BE2C (cell line): Measurements from ENCODE around the gene CLEC11A.
A peak's percentile ranks its signal among the peaks of the same experiment; 100 is the strongest.

ENCODE experiments used
- DNase-seq: peaks from one replicate; pipeline ENCODE4 v3.0.0-alpha.2; 2020
- H3K27me3 ChIP-seq: fragments of 250-450 bp; sonication (Bioruptor Pico); 2 replicates; pipeline ENCODE4 v1.5.1; 2020; ENCODE audit warnings: mild to moderate bottlenecking
- H3K36me3 ChIP-seq: fragments of 250-450 bp; sonication (Bioruptor Pico); 2 replicates; pipeline ENCODE4 v1.5.1; 2020; ENCODE audit warnings: mild to moderate bottlenecking
- H3K4me1 ChIP-seq: fragments of 250-450 bp; sonication (Bioruptor Pico); 2 replicates; pipeline ENCODE4 v1.5.1; 2020
- H3K4me3 ChIP-seq: 2 replicates; pipeline ENCODE4 v1.5.1; 2011; ENCODE audit warnings: low read depth, low read length
- H3K9me3 ChIP-seq: fragments of 250-450 bp; sonication (Bioruptor Pico); 2 replicates; pipeline ENCODE4 v1.5.1; 2020
- TF ChIP-seq, protein P1 (sequence below): IDR thresholded peaks from 2 replicates; pipeline ENCODE4 v1.5.1; 2012; ENCODE audit warnings: mild to moderate bottlenecking, low read depth, low read length

The CLEC11A gene

DNA sequence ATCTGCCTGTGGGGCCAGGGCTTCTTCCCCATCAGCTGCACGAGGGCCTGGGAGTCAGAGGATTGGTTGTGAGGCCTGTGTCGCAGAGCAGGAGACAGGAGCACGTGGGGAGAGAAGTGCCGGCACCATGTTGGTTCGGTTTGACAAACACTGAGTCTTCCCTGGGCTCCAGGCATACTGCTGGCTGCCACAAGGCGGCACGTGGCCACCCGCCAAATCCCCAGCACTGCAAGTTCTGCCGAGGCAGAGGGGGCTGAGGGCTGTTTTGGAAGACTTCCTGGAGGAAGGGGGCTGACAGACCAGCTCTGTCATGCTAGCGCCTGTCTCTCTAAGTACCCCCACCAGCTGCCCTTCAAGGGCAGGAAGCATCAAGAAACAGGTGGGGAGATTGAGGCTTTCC is 13.1 kb upstream of the CLEC11A start:
- TF ChIP-seq, protein P1, sequence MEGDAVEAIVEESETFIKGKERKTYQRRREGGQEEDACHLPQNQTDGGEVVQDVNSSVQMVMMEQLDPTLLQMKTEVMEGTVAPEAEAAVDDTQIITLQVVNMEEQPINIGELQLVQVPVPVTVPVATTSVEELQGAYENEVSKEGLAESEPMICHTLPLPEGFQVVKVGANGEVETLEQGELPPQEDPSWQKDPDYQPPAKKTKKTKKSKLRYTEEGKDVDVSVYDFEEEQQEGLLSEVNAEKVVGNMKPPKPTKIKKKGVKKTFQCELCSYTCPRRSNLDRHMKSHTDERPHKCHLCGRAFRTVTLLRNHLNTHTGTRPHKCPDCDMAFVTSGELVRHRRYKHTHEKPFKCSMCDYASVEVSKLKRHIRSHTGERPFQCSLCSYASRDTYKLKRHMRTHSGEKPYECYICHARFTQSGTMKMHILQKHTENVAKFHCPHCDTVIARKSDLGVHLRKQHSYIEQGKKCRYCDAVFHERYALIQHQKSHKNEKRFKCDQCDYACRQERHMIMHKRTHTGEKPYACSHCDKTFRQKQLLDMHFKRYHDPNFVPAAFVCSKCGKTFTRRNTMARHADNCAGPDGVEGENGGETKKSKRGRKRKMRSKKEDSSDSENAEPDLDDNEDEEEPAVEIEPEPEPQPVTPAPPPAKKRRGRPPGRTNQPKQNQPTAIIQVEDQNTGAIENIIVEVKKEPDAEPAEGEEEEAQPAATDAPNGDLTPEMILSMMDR, result peak; percentile 31

DNA sequence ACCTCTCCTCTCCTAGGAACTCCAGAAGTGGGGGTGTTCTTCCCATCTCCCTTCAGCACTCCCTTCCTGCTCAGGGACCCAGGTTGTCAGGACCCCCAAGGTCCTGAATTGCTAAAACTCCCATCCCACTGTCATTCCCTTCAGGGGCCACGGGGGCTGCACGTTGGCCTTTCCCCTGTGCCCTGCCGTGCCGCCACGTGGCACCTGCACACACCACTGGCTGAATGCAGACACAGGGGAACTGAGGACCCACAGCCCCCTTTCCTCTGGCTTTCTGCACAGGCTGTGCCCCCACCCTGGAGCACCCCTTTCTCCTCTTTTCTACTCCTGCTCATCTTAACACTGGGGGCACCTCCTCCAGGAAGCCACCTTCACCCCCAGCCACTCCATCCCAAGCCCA is 12.6 kb upstream of the CLEC11A start:
- H3K4me1 ChIP-seq, result no peaks in the 10 kb centered on the region
- no peak overlapping the region for H3K4me3 ChIP-seq
- no peaks in the 10 kb centered on the region for H3K36me3 ChIP-seq
- DNase-seq, result no peak
- TF ChIP-seq, protein P1, result no peak
- no peaks in the 10 kb centered on the region for H3K27me3 ChIP-seq
- no peaks in the 10 kb centered on the region for H3K9me3 ChIP-seq

More for the DNA sequence above, 13.1 kb upstream of the CLEC11A start:
- no peaks in the 10 kb centered on the region for H3K9me3 ChIP-seq
- peak; percentile 48 for DNase-seq
- H3K4me1 ChIP-seq, result no peaks in the 10 kb centered on the region
- peaks cover 3% of the 10 kb centered on the region for H3K27me3 ChIP-seq
- H3K36me3 ChIP-seq, result no peaks in the 10 kb centered on the region
- H3K4me3 ChIP-seq, result no peak overlapping the region

DNA sequence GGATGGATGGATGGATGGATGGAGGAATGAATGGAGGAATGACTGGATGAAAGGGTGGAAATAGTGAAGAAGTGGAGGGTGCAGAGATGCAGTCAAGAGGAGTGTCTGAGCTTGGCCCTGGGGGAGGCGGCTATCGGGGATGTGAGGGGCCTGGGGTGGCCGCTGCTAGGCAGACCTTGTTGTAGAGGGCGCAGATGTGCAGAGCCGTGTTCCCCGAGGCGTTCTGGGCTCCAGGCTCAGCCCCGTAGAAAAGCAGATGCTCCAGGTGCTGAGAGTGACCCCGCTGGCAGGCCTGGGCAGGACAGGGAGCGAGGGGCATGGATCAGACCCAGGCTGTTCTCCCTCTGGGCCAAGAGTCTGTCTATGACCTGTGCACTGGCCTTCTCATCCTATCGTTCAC is 12.0 kb upstream of the CLEC11A start:
- H3K27me3 ChIP-seq, result no peaks in the 10 kb centered on the region
- no peak for DNase-seq

DNA sequence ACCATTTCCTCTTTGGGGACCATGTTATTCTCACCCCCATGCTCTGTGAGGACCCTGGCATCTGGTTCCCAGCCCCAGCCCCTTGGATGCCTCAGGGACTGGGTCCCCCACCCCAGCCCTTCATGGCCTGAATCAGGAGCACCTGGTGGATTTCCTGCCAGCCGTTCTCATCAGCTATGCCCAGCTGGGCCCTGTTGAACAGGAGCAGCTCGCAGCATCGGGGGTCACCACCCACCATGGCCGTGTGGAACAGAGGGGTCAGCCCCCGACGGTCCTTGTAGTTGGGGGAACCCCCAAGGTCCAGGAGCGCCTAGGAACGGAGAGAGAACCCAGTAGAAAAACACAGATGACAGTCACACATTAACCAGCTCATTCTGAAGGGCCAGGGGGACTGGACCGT is 11.4 kb upstream of the CLEC11A start:
- H3K9me3 ChIP-seq, result no peaks in the 10 kb centered on the region
- TF ChIP-seq, protein P1, result no peak
- H3K36me3 ChIP-seq, result no peaks in the 10 kb centered on the region
- peaks cover 3% of the 10 kb centered on the region; the same call in 1 of the 2 replicates for H3K27me3 ChIP-seq
- no peak for DNase-seq
- H3K4me1 ChIP-seq, result no peaks in the 10 kb centered on the region
- no peak overlapping the region for H3K4me3 ChIP-seq

More for the DNA sequence above, 12.0 kb upstream of the CLEC11A start:
- TF ChIP-seq, protein P1, result no peak
- H3K36me3 ChIP-seq, result no peaks in the 10 kb centered on the region
- no peaks in the 10 kb centered on the region for H3K4me1 ChIP-seq
- no peak overlapping the region for H3K4me3 ChIP-seq
- no peaks in the 10 kb centered on the region for H3K9me3 ChIP-seq

DNA sequence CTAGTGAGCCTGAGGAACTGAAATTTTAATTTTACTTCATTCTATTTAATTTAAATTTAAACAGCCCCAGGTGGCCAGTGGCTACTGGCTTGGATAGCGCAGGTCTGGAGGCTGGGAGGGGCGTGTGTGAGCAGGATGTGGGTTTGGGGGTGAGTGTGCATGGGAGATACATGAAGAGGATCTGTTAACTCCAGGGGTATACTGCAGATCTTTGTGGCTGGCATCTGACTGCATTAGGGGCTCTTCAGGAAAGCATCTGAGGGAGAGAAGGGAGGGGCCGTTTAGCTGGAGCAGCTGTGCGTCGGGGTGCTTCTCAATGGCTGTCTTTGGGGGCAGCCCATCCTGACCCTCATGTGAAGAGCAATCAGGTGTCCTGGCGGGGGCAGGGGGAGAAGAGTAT is 10.3 kb upstream of the CLEC11A start:
- Histone ChIP-seq H3K4me1 (no peaks in the 10 kb centered on the region), H3K27me3 (peaks cover 13% of the 10 kb centered on the region), H3K36me3 (no peaks in the 10 kb centered on the region), H3K9me3 (no peaks in the 10 kb centered on the region), H3K4me3 (no peak overlapping the region)
- TF ChIP-seq, protein P1, result no peak
- no peak for DNase-seq

DNA sequence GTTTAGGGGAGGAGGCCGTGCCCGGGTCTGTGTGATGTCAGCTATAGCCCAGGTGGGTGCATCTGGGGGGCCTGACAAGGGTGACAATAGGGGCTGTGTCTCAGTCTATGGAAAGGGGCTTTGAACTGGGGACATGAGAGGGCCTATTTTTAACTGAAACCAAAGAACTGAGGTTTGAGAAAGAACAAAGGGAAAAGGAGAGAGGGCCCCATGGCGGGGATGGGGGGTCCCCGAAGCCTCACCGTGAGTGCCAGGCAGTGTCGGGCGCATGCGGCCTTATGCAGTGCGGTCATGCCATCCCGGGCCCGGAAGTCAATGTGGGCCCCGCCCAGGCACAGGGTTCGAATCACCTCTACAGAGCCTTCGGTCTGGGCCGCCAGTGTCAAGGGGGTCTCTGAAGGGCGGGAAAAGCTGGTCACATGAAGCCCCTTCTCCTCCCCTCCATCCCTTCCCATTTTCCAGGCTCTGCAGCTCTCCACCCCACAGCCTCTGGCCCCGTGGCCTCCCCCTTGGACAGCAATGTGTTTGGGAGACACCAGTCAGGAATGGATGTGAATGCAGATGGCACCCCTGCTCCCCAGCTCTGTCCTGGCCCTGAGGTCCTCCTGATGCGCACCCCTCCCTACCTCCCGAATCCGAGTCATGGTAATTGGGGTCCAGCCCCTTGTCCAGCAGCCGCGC is 9.5 kb upstream of the CLEC11A start:
- no peak for DNase-seq
- Histone ChIP-seq H3K36me3 (no peaks in the 10 kb centered on the region), H3K4me1 (no peaks in the 10 kb centered on the region), H3K4me3 (no peak overlapping the region), H3K9me3 (no peaks in the 10 kb centered on the region), H3K27me3 (peaks cover 16% of the 10 kb centered on the region)
- TF ChIP-seq, protein P1, result no peak
